Loucy (cell line): ENCODE results near the gene TBX19.

ENCODE experiments used
- H2AFZ ChIP-seq: fragments of 200-600 bp; sonication (generic); 2 replicates; pipeline ENCODE4 v1.6.0; 2016; ENCODE audit warnings: antibody characterized with exemption, mild to moderate bottlenecking, low read length, moderate library complexity
- H3F3A ChIP-seq: fragments of 200-600 bp; 2 replicates; pipeline ENCODE4 v1.6.0; 2016; ENCODE audit warnings: antibody characterized with exemption, low read depth, mild to moderate bottlenecking
- H3K27me3 ChIP-seq: fragments of 200-600 bp; sonication (generic); 2 replicates; pipeline ENCODE4 v1.6.1; 2014; ENCODE audit warnings: low read length, mild to moderate bottlenecking; ENCODE audit not compliant: insufficient read depth, poor library complexity, severe bottlenecking
- H3K36me3 ChIP-seq: fragments of 200-600 bp; sonication (generic); 2 replicates; pipeline ENCODE4 v1.6.1; 2016; ENCODE audit warnings: low read length; ENCODE audit not compliant: insufficient read depth
- H3K4me1 ChIP-seq: fragments of 200-600 bp; sonication (generic); 2 replicates; pipeline ENCODE4 v1.5.1; 2014; ENCODE audit warnings: low read length, mild to moderate bottlenecking; ENCODE audit not compliant: insufficient read depth, poor library complexity, severe bottlenecking
- H3K4me2 ChIP-seq: fragments of 200-600 bp; sonication (generic); 2 replicates; pipeline ENCODE4 v1.6.0; 2014; ENCODE audit warnings: antibody characterized with exemption, low read length, low read depth, mild to moderate bottlenecking; ENCODE audit not compliant: poor library complexity, severe bottlenecking
- H3K4me3 ChIP-seq: fragments of 200-600 bp; sonication (generic); 2 replicates; pipeline ENCODE4 v1.5.1; 2014; ENCODE audit warnings: low read length, mild to moderate bottlenecking, mixed read lengths; ENCODE audit not compliant: poor library complexity, severe bottlenecking
- H3K79me2 ChIP-seq: fragments of 200-600 bp; sonication (generic); 2 replicates; pipeline ENCODE4 v1.6.1; 2014; ENCODE audit warnings: low read length; ENCODE audit not compliant: insufficient read depth
- H3K9ac ChIP-seq: fragments of 200-600 bp; sonication (generic); 2 replicates; pipeline ENCODE4 v1.6.0; 2014; ENCODE audit warnings: mild to moderate bottlenecking, low read depth, low read length, moderate library complexity; ENCODE audit not compliant: poor library complexity, severe bottlenecking
- H3K9me2 ChIP-seq: fragments of 200-600 bp; sonication (generic); replicated peaks from 2 replicates; pipeline ENCODE4 v1.6.1; 2016; ENCODE audit warnings: low read depth, low read length, mixed read lengths
- H3K9me3 ChIP-seq: fragments of 200-600 bp; sonication (generic); 2 replicates; pipeline ENCODE4 v1.6.1; 2014; ENCODE audit warnings: mild to moderate bottlenecking, antibody characterized with exemption, low read length, low read depth; ENCODE audit not compliant: insufficient read depth
- H4K20me1 ChIP-seq: fragments of 200-600 bp; sonication (generic); 2 replicates; pipeline ENCODE4 v1.6.0; 2014; ENCODE audit warnings: antibody characterized with exemption, low read length, mild to moderate bottlenecking; ENCODE audit not compliant: insufficient read depth, poor library complexity, severe bottlenecking
- CTCF ChIP-seq: fragments of 200-600 bp; sonication (generic); conservative IDR thresholded peaks from 2 replicates; pipeline ENCODE4 v1.5.1; 2014; ENCODE audit warnings: mild to moderate bottlenecking, antibody characterized with exemption, low read length
- EZH2phosphoT487 ChIP-seq: fragments of 200-600 bp; IDR thresholded peaks from 2 replicates; pipeline ENCODE4 v1.6.1; 2018; ENCODE audit warnings: antibody characterized with exemption, mild to moderate bottlenecking, moderate library complexity, borderline replicate concordance

The TBX19 gene

GRCh38 chr1:168287237-168287664 is 6.6 kb downstream of the TBX19 start:
- H3K4me2 ChIP-seq: no peak overlapping the region
- H2AFZ ChIP-seq: no peak overlapping the region
- peaks cover 19% of the 10 kb centered on the region for H3K4me1 ChIP-seq
- H3K9ac ChIP-seq: no peak overlapping the region
- TF ChIP-seq CTCF: no peak
- TF ChIP-seq EZH2phosphoT487: no peak
- H3K9me3 ChIP-seq: no peaks in the 10 kb centered on the region
- no peaks in the 10 kb centered on the region for H3K27me3 ChIP-seq
- no peaks in the 10 kb centered on the region; the same call in 1 of the 2 replicates for H3K79me2 ChIP-seq
- no peaks in the 10 kb centered on the region for H3K36me3 ChIP-seq
- no peaks in the 10 kb centered on the region for H3F3A ChIP-seq
- H3K9me2 ChIP-seq: no peaks in the 10 kb centered on the region
- no peaks in the 10 kb centered on the region for H4K20me1 ChIP-seq
- H3K4me3 ChIP-seq: no peak overlapping the region

- H3K79me2 ChIP-seq: no peaks in the 10 kb centered on the region; the same call in 1 of the 2 replicates
- H2AFZ ChIP-seq: no peak overlapping the region
- H3K9ac ChIP-seq: no peak overlapping the region
- no peaks in the 10 kb centered on the region for H3K27me3 ChIP-seq
- TF ChIP-seq EZH2phosphoT487 (no peak), CTCF (no peak)
- H3F3A ChIP-seq: no peaks in the 10 kb centered on the region
- H3K4me1 ChIP-seq: peaks cover 19% of the 10 kb centered on the region
- no peaks in the 10 kb centered on the region for H4K20me1 ChIP-seq
- no peaks in the 10 kb centered on the region for H3K36me3 ChIP-seq
- H3K9me2 ChIP-seq: no peaks in the 10 kb centered on the region
- H3K9me3 ChIP-seq: no peaks in the 10 kb centered on the region
- no peak overlapping the region for H3K4me3 ChIP-seq
- no peak overlapping the region for H3K4me2 ChIP-seq
Measured at GRCh38 chr1:168288311-168289052, 7.8 kb downstream of the TBX19 start.

- no peaks in the 10 kb centered on the region for H3K9me3 ChIP-seq
- no peaks in the 10 kb centered on the region for H3K36me3 ChIP-seq
- no peak for TF ChIP-seq CTCF
- no peak for TF ChIP-seq EZH2phosphoT487
- H4K20me1 ChIP-seq: no peaks in the 10 kb centered on the region
- H3F3A ChIP-seq: no peaks in the 10 kb centered on the region
- no peak overlapping the region for H3K4me3 ChIP-seq
- no peaks in the 10 kb centered on the region for H3K27me3 ChIP-seq
- H3K4me2 ChIP-seq: no peak overlapping the region
- no peak overlapping the region for H2AFZ ChIP-seq
- peaks cover 7% of the 10 kb centered on the region for H3K4me1 ChIP-seq
- no peaks in the 10 kb centered on the region for H3K9me2 ChIP-seq
- H3K79me2 ChIP-seq: no peaks in the 10 kb centered on the region
- no peak overlapping the region for H3K9ac ChIP-seq
Measured at GRCh38 chr1:168291222-168291837, 10.7 kb downstream of the TBX19 start.
